Measurements from ENCODE around the gene CROCC2.
A peak's percentile ranks its signal among the peaks of the same experiment; 100 is the strongest.

Gene CROCC2

GRCh38 chr2:240995041-240996021 is 89.2 kb downstream of the CROCC2 start:
- no peak for DNase-seq (ENCODE audit: low read depth, low spot score)
- TF ChIP-seq CTCF (IDR thresholded peaks at IDR 0.05; ENCODE audit: low read depth, low read length): no peak
- in situ Hi-C loops (cut with HindIII; ENCODE audit: low sequenced_read_pairs): no loop called here
- H3K4me3 ChIP-seq (ENCODE audit: low read depth, low read length): no peak overlapping the region

GRCh38 chr2:240996161-240996833 is 90.2 kb downstream of the CROCC2 start:
- in situ Hi-C loops (cut with HindIII; ENCODE audit: low sequenced_read_pairs): no loop called here
- no peak for DNase-seq (ENCODE audit: low read depth, low spot score)
- no peak for TF ChIP-seq CTCF (IDR thresholded peaks at IDR 0.05; ENCODE audit: low read depth, low read length)
- no peak overlapping the region for H3K4me3 ChIP-seq (ENCODE audit: low read depth, low read length)

- DNase-seq (ENCODE audit: low read depth, low spot score): no peak
- no peak for TF ChIP-seq CTCF (IDR thresholded peaks at IDR 0.05; ENCODE audit: low read depth, low read length)
- in situ Hi-C loops (cut with HindIII; ENCODE audit: low sequenced_read_pairs): no loop called here
- no peak overlapping the region for H3K4me3 ChIP-seq (ENCODE audit: low read depth, low read length)
Observed at GRCh38 chr2:240996834-240997140, 90.7 kb downstream of the CROCC2 start.

- DNase-seq (ENCODE audit: low read depth, low spot score): peak; percentile 49
- TF ChIP-seq CTCF (IDR thresholded peaks at IDR 0.05; ENCODE audit: low read depth, low read length): no peak
- H3K4me3 ChIP-seq (ENCODE audit: low read depth, low read length): no peak overlapping the region
- in situ Hi-C loops (cut with HindIII; ENCODE audit: low sequenced_read_pairs): no loop called here
Observed at GRCh38 chr2:240997141-240997855, 91.2 kb downstream of the CROCC2 start.

- DNase-seq (ENCODE audit: low read depth, low spot score): peak; percentile 85
- in situ Hi-C loops (cut with HindIII; ENCODE audit: low sequenced_read_pairs): no loop called here
- H3K4me3 ChIP-seq (ENCODE audit: low read depth, low read length): peak within 1 kb of the TSS; percentile 65
- no peak for TF ChIP-seq CTCF (IDR thresholded peaks at IDR 0.05; ENCODE audit: low read depth, low read length)
Observed at GRCh38 chr2:240997856-240998705, 91.9 kb downstream of the CROCC2 start, which contains the start of gene SNED1. SNED1 (plus strand) TSS chr2:240998618; CDS start chr2:240998838, 220 bp downstream.

- no peak for DNase-seq (ENCODE audit: low read depth, low spot score)
- in situ Hi-C loops (cut with HindIII; ENCODE audit: low sequenced_read_pairs): no loop called here
- TF ChIP-seq CTCF (IDR thresholded peaks at IDR 0.05; ENCODE audit: low read depth, low read length): no peak
- H3K4me3 ChIP-seq (ENCODE audit: low read depth, low read length): peak overlapping the region; percentile 65
Observed at GRCh38 chr2:240998706-240998994, 92.5 kb downstream of the CROCC2 start.
